NCI-H748 treated with DMSO at 0.1 percent for 48 hours (cell line): Measurements from ENCODE around the gene MTCH1.

Experiments
- DNase-seq: peaks from one replicate; lab custom pipeline; 2025; lab: John Stamatoyannopoulos, UW

The MTCH1 gene

GRCh38 chr6:36926708-36927513 lies 59.1 kb downstream of the MTCH1 start:
- no peak for DNase-seq

GRCh38 chr6:36925809-36926208 lies 60.2 kb downstream of the MTCH1 start:
- no peak for DNase-seq

GRCh38 chr6:36924778-36925374 lies 61.1 kb downstream of the MTCH1 start:
- no peak for DNase-seq

- no peak for DNase-seq
Observed at GRCh38 chr6:36924131-36924530, 61.9 kb downstream of the MTCH1 start.

- no peak for DNase-seq
Observed at GRCh38 chr6:36920546-36920945, 65.5 kb downstream of the MTCH1 start.

GRCh38 chr6:36920049-36920448 lies 65.9 kb downstream of the MTCH1 start:
- DNase-seq, result no peak
